HepG2 (cell line): Measurements from ENCODE around the gene RPL41. TPM values are rescaled to one million over a fixed set of nuclear protein-coding genes. Genes with fewer than 3 reads are reported as not detected.

Experiments
- ATF3 ChIP-seq: sonication (generic); formaldehyde crosslinking; IDR thresholded peaks from 2 replicates; pipeline ENCODE4 v1.4.0; 2020; ENCODE audit warnings: missing genetic modification reagents
- ATF6 ChIP-seq: sonication (generic); formaldehyde crosslinking; conservative IDR thresholded peaks from 2 replicates; pipeline ENCODE4 v1.4.0; 2020; ENCODE audit warnings: missing genetic modification reagents
- CTCF ChIP-seq: sonication (generic); formaldehyde crosslinking; IDR thresholded peaks from 2 replicates; pipeline ENCODE4 v1.5.0; 2020; ENCODE audit warnings: mild to moderate bottlenecking, missing genetic modification reagents, moderate library complexity
- PHF8 ChIP-seq: sonication (generic); formaldehyde crosslinking; IDR thresholded peaks from 2 replicates; pipeline ENCODE4 v1.5.0; 2020; ENCODE audit warnings: missing genetic modification reagents
- RNF219 ChIP-seq: sonication (generic); formaldehyde crosslinking; IDR thresholded peaks from 2 replicates; pipeline ENCODE4 v1.5.0; 2020; ENCODE audit warnings: mild to moderate bottlenecking, missing genetic modification reagents
- SMAD9 ChIP-seq: sonication (generic); formaldehyde crosslinking; IDR thresholded peaks from 2 replicates; pipeline ENCODE4 v1.5.1; 2020; ENCODE audit warnings: mild to moderate bottlenecking, missing genetic modification reagents
- ZBTB40 ChIP-seq, 2 experiments: fragments of 450-650 bp in 1 of 2; sonication (generic) in 1 of 2; formaldehyde crosslinking in 1 of 2; IDR thresholded peaks; 2 replicates each; pipeline versions ENCODE4 v1.6.1 to v1.8.0; 2016 to 2022; ENCODE audit warnings: antibody characterized with exemption in 1 of 2, mild to moderate bottlenecking in 1 of 2, missing genetic modification reagents in 1 of 2
- ZNF225 ChIP-seq: sonication (generic); formaldehyde crosslinking; IDR thresholded peaks from 2 replicates; pipeline ENCODE4 v1.4.0; 2020; ENCODE audit warnings: mild to moderate bottlenecking, missing genetic modification reagents
- ZNF275 ChIP-seq: sonication (generic); formaldehyde crosslinking; IDR thresholded peaks from 2 replicates; pipeline ENCODE4 v1.8.0; 2022; ENCODE audit warnings: missing genetic modification reagents, mild to moderate bottlenecking, inconsistent platforms, borderline replicate concordance
- polyA plus RNA-seq, 8 experiments: library from polyadenylated mRNA; depleted of rRNA in 3 of 8; stranded (reverse) in 7 of 8; unstranded in 1 of 8; fragments of >200 nt; fragmentation: Illumina TruSeq in 4 of 8; extraction: Trizol in 4 of 8; gene quantifications; 2 replicates each; pipeline versions ENCODE4 v1.2.1 to v1.2.3, GENCODE V29; 2011 to 2016; ENCODE audit warnings: low read depth in 4 of 8, missing spikeins in 1 of 8, mixed read lengths in 1 of 8; ENCODE audit not compliant: insufficient read depth in 1 of 8
- total RNA-seq, 5 experiments: library from RNA; depleted of rRNA; stranded (reverse); fragments of >200 nt; fragmentation: Illumina TruSeq; extraction: Trizol; gene quantifications; 2 replicates each; pipeline ENCODE4 v1.2.3, GENCODE V29; 2016; ENCODE audit warnings: low read depth in 1 of 5

The RPL41 gene
- total and polyA plus RNA-seq, 2 of the 13 experiments (the other 11 are each of a cell fraction or from before 2014, with no cell fraction given), result 4,012 to 7,670 TPM

- peak; percentile 25; the same call in 1 of the 2 replicates for TF ChIP-seq ZBTB40 (IDR thresholded peaks at IDR 0.05)
- TF ChIP-seq ZBTB40 (CRISPR knock-in tag; IDR thresholded peaks at IDR 0.05), result peak; percentile 71
- TF ChIP-seq ATF6 (CRISPR knock-in tag), result peak; percentile 90; the same call in 1 of the 2 replicates
- 0 out of 2 replicates have a peak, but pooled peaks have one; percentile 9 for TF ChIP-seq ATF3 (CRISPR knock-in tag)
- peak; percentile 63; the same call in 1 of the 2 replicates for TF ChIP-seq PHF8 (CRISPR knock-in tag)
- TF ChIP-seq SMAD9 (CRISPR knock-in tag), result no peak
- TF ChIP-seq CTCF (CRISPR knock-in tag), result peak; percentile 17; the same call in 1 of the 2 replicates
- no peak for TF ChIP-seq RNF219 (CRISPR knock-in tag)
- no peak; the same call in 1 of the 2 replicates for TF ChIP-seq ZNF275
- TF ChIP-seq ZNF225 (CRISPR knock-in tag), result no peak
Observed at GRCh38 chr12:56116267-56117081, at the start of gene RPL41 (continued).
